Pancreas (tissue), 10 donors: ENCODE results near the gene UGGT2. TPM values are rescaled to one million over a fixed set of nuclear protein-coding genes. Genes with fewer than 3 reads are reported as not detected.
"Not testable (repeated sequence)": the region's sequence is repeated elsewhere in the genome, so short reads cannot be mapped to it uniquely, and the experiment has no call there.

ENCODE experiments used
- ATAC-seq, 4 donors: fragments of 200-7000 bp; cut with Tn5 transposase; one replicate each; pipeline versions ENCODE4 v1.8.0 to v1.9.1; 2020; ENCODE audit warnings: mild to moderate bottlenecking in 4 of 4, moderate library complexity in 4 of 4
- DNase-seq, 6 donors: peaks; one replicate each; pipeline ENCODE4 v3.0.0-alpha.2; 2020
- FAIRE-seq: peaks from 2 replicates; lab custom pipeline; 2012; peaks lifted over from hg19 to GRCh38; lab: Jason Lieb, UNC
- H3K27ac ChIP-seq, 4 donors: fragments of 200-600 bp; sonication (generic); 1 replicate in 3 of 4; 2 replicates in 1 of 4; pipeline versions ENCODE4 v1.5.0 to v1.8.0; 2020
- H3K27me3 ChIP-seq, 4 donors: fragments of 200-600 bp; one replicate each; pipeline ENCODE4 v1.8.0; 2021
- H3K36me3 ChIP-seq, 3 donors: fragments of 200-600 bp; sonication (generic) in 1 of 3; one replicate each; pipeline versions ENCODE4 v1.5.0 to v1.8.0; 2020 to 2021
- H3K4me1 ChIP-seq, 3 donors: fragments of 200-600 bp; one replicate each; pipeline ENCODE4 v1.8.0; 2021
- H3K4me3 ChIP-seq, 4 donors: fragments of 200-600 bp; sonication (generic) in 2 of 4; one replicate each; pipeline versions ENCODE4 v1.5.0 to v1.8.0; 2020 to 2021
- H3K9me3 ChIP-seq, 4 donors: fragments of 200-600 bp; one replicate each; pipeline ENCODE4 v1.8.0; 2021
- CTCF ChIP-seq, 4 donors: fragments of 200-600 bp; sonication (generic) in 3 of 4; IDR thresholded peaks; one replicate each; pipeline versions ENCODE4 v1.5.0 to v1.8.0; 2021; ENCODE audit warnings: antibody characterized with exemption in 4 of 4
- WGBS, 2 donors: extraction: QIAGEN DNeasy Blood & Tissue Kit; methylation state at CpG; one replicate each; pipeline ENCODE4 v1.1.7; 2013; 5-methylcytosine and 5-hydroxymethylcytosine counted together
- intact Hi-C, 3 donors: fragments of 100-400 bp; cut with DNase I; formaldehyde crosslinking; loops; one replicate each; pipeline versions ENCODE4 v1.11.1 to v1.14.2; 2022
- polyA plus RNA-seq, 2 donors: library from polyadenylated mRNA; stranded (reverse); fragments of 200-250 nt; gene quantifications; one replicate each; pipeline ENCODE4 v1.2.3, GENCODE V29; 2013
- total RNA-seq, 6 donors: library from RNA; stranded (reverse); fragmentation: NEBNext Ultra II Directional in 4 of 6; extraction: Animal tissue kit (Norgen Biotek cat#: 25700) in 4 of 6; gene quantifications; one replicate each; pipeline versions ENCODE4 v1.2.1 to v1.2.4, GENCODE V29; 2021 to 2023
- donor health status: healthy with polysubstance abuse.
- donor health status: DM: no; HTN: no; CAD: no; lungs with moderate emphysema.
- donor health status: DM: no; HTN: no; CAD: no.
- donor health status: control.
- donor health status: control.
- donor health status: Bipolar disorder and iron deficiency.
- donor health status: DM: yes; HTN: yes; CAD: no.
- donor health status: DM: no; HTN: no; CAD: no.
- donor health status: DM: no; HTN: no; CAD: no.
- donor health status: DM: yes; HTN: yes; CAD: no.

UGGT2 gene
- total and polyA plus RNA-seq, 8 donors, result 7.2 to 17.9 (median 16.1) TPM

GRCh38 chr13:96002322-96003131 lies 50.7 kb downstream of the UGGT2 start:
- FAIRE-seq, result no peak
- no peak overlapping the region for H3K27ac ChIP-seq
- H3K36me3 ChIP-seq, result no peaks in the 10 kb centered on the region
- no peak for ATAC-seq
- no peaks in the 10 kb centered on the region for H3K4me1 ChIP-seq
- H3K4me3 ChIP-seq, result no peak overlapping the region
- H3K27me3 ChIP-seq, result no peaks in the 10 kb centered on the region
- intact Hi-C loops, result no loop called here
- whole genome bisulfite sequencing, 2 donors, result 97 to 99% methylated on average over 4 of the region's 4 CpGs
- no peak for DNase-seq
- no peaks in the 10 kb centered on the region for H3K9me3 ChIP-seq
- TF ChIP-seq CTCF (IDR thresholded peaks at IDR 0.05), result no peak

- no peaks in the 10 kb centered on the region for H3K9me3 ChIP-seq
- H3K4me3 ChIP-seq, result no peak overlapping the region
- H3K27me3 ChIP-seq, result no peaks in the 10 kb centered on the region
- no peak for TF ChIP-seq CTCF (IDR thresholded peaks at IDR 0.05)
- no peaks in the 10 kb centered on the region for H3K36me3 ChIP-seq
- DNase-seq (no peak), ATAC-seq (no peak), FAIRE-seq (no peak)
- intact Hi-C loops, result no loop called here
- H3K27ac ChIP-seq, result no peak overlapping the region
- H3K4me1 ChIP-seq, result no peaks in the 10 kb centered on the region
These were observed 53.1 kb downstream of the UGGT2 start for GRCh38 chr13:96000069-96000468.

DNA sequence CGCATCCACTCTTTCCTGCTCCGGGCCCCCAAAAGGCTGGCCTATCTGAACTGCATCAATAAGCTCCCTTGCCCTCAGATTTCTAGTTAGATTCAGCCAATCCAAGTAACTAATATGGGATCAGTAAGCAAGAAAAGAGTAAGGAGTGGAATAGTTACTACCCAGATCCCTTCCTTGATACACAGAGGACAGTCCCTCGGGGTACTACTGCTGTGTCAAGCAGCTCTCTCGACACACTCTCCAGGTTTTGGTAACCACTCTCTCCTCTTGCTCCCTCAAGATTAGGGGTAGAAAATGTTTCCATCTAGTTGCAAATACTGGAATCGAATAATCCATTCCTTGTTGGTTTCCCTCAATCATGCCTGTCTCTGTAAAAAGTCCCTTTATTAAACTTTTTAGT lies 65.4 kb downstream of the UGGT2 start:
- Histone ChIP-seq H3K9me3 (no peaks in the 10 kb centered on the region), H3K4me1 (no peaks in the 10 kb centered on the region), H3K4me3 (no peak overlapping the region), H3K27ac (no peak overlapping the region), H3K27me3 (no peaks in the 10 kb centered on the region), H3K36me3 (no peaks in the 10 kb centered on the region)
- intact Hi-C loops, result no loop called here
- no peak for TF ChIP-seq CTCF (IDR thresholded peaks at IDR 0.05)
- WGBS, 2 donors, result 95 to 96% methylated on average over 5 of the region's 5 CpGs
- no peak for ATAC-seq
- FAIRE-seq, result no peak
- DNase-seq, result no peak

GRCh38 chr13:95982144-95982543 lies 71.1 kb downstream of the UGGT2 start:
- H3K27ac ChIP-seq, result no peak overlapping the region
- FAIRE-seq (no peak), DNase-seq (no peak), ATAC-seq (no peak)
- WGBS, 2 donors, result 59 to 69% methylated on average over 4 of the region's 4 CpGs
- no peak overlapping the region for H3K4me3 ChIP-seq
- H3K4me1 ChIP-seq, result no peaks in the 10 kb centered on the region
- no peaks in the 10 kb centered on the region for H3K9me3 ChIP-seq
- intact Hi-C loops, result no loop called here
- no peak for TF ChIP-seq CTCF (IDR thresholded peaks at IDR 0.05)
- no peaks in the 10 kb centered on the region for H3K36me3 ChIP-seq
- no peaks in the 10 kb centered on the region for H3K27me3 ChIP-seq

DNA sequence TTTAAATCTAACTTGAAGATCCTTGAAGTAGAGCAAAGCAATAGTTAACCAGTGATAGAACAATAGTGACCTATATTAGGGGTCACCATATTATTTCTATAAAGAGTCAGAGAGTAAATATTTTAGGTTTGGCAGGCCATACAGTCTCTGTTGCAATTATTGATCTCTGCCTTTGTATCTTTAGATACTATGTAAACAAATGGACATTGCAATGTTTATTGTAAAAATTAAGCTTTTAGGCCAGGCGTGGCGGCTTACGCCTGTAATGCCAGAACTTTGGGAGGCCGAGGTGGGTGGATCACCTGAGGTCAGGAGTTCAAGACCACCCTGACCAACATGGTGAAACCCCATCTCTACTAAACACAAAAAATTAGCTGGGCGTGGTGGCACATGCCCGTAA lies 80.5 kb downstream of the UGGT2 start:
- H3K4me1 ChIP-seq, H3K4me3 ChIP-seq, H3K9me3 ChIP-seq, DNase-seq, FAIRE-seq, intact Hi-C loops, H3K27me3 ChIP-seq, H3K27ac ChIP-seq, ATAC-seq, H3K36me3 ChIP-seq: not testable (repeated sequence)
- 84 to 89% methylated on average over 6 of the region's 6 CpGs for WGBS, 2 donors
